Endothelial cell of umbilical vein (primary cell): ENCODE measurements around the gene ZNF366. TPM values are rescaled to one million over a fixed set of nuclear protein-coding genes. Genes with fewer than 3 reads are reported as not detected.

Source experiments
- BruUV-seq: library from RNA; stranded (reverse); fragments of 400-500 nt; replicated peaks from 2 replicates; lab custom pipeline; 2021; lab: Mats Ljungman, UMichigan
- CTCF ChIA-PET: fragments of 300-600, 350-600 bp; sonication (Branson Sonifier 250); formaldehyde crosslinking; loops from one replicate; lab custom pipeline; 2021; ENCODE audit warnings: antibody characterized with exemption, inconsistent platforms; lab: Charles Lee
- POLR2A ChIA-PET: fragments of 300-600, 350-600 bp; sonication (Branson Sonifier 250); formaldehyde crosslinking; loops from one replicate; lab custom pipeline; 2021; ENCODE audit warnings: antibody characterized with exemption, inconsistent platforms; lab: Charles Lee
- DNase-seq: peaks from one replicate; pipeline ENCODE4 v3.0.0-alpha.2; 2011; ENCODE audit warnings: low read depth, low spot score
- FAIRE-seq: peaks from 2 replicates; lab custom pipeline; 2011; peaks lifted over from hg19 to GRCh38; lab: Jason Lieb, UNC
- H2AFZ ChIP-seq: 2 replicates; pipeline ENCODE4 v1.6.0; 2012; ENCODE audit warnings: low read depth, low read length, control low read depth, inconsistent platforms
- H3K27ac ChIP-seq: 2 replicates; pipeline ENCODE4 v1.5.1; 2011; ENCODE audit warnings: low read depth, mild to moderate bottlenecking, control low read depth, low read length, moderate library complexity; ENCODE audit not compliant: insufficient read depth
- H3K27me3 ChIP-seq, 2 experiments: 2 replicates each; pipeline versions ENCODE4 v1.6.0 to v1.6.1; 2011; ENCODE audit warnings: low read length in 2 of 2, mixed read lengths in 1 of 2; ENCODE audit not compliant: control insufficient read depth in 2 of 2, insufficient read depth in 2 of 2
- H3K36me3 ChIP-seq, 2 experiments: 2 replicates in 1 of 2; 3 replicates in 1 of 2; pipeline ENCODE4 v1.5.1; 2011; ENCODE audit warnings: low read length in 2 of 2, mild to moderate bottlenecking in 1 of 2, moderate library complexity in 1 of 2; ENCODE audit not compliant: control insufficient read depth in 2 of 2, insufficient read depth in 2 of 2; ENCODE audit errors: extremely low read depth in 1 of 2
- H3K4me1 ChIP-seq: 3 replicates; pipeline ENCODE4 v1.5.1; 2011; ENCODE audit warnings: mild to moderate bottlenecking, low read length; ENCODE audit not compliant: control insufficient read depth, insufficient read depth; ENCODE audit errors: extremely low read depth
- H3K4me2 ChIP-seq: 2 replicates; pipeline ENCODE4 v1.6.1; 2011; ENCODE audit warnings: low read length, control low read depth, mixed read lengths; ENCODE audit not compliant: insufficient read depth
- H3K4me3 ChIP-seq, 3 experiments: fragments of 200-600 bp in 1 of 3; sonication (generic), shearing (Covaris generic) in 1 of 3; replicated peaks in 1 of 3; 2 replicates each; pipeline ENCODE4 v1.5.1; 2011 to 2016; ENCODE audit warnings: control low read depth in 3 of 3, low read length in 3 of 3, mild to moderate bottlenecking in 2 of 3, inconsistent platforms in 1 of 3, low read depth in 1 of 3, moderate library complexity in 1 of 3; ENCODE audit not compliant: insufficient read depth in 1 of 3
- H3K79me2 ChIP-seq: 2 replicates; pipeline ENCODE4 v1.6.0; 2012; ENCODE audit warnings: low read length, inconsistent platforms; ENCODE audit not compliant: control insufficient read depth, insufficient read depth
- H3K9ac ChIP-seq: replicated peaks from 2 replicates; pipeline ENCODE3; 2011; ENCODE audit warnings: low read length, control low read depth; ENCODE audit not compliant: insufficient read depth; ENCODE audit errors: extremely low read depth
- H3K9me1 ChIP-seq: replicated peaks from 3 replicates; pipeline ENCODE4 v1.6.0; 2011; ENCODE audit warnings: mild to moderate bottlenecking, low read length; ENCODE audit not compliant: control insufficient read depth, insufficient read depth; ENCODE audit errors: extremely low read depth
- H3K9me3 ChIP-seq: replicated peaks from 2 replicates; pipeline ENCODE4 v1.5.1; 2012; ENCODE audit warnings: low read length, inconsistent platforms; ENCODE audit not compliant: control insufficient read depth, insufficient read depth
- H4K20me1 ChIP-seq: replicated peaks from 2 replicates; pipeline ENCODE3; 2011; ENCODE audit warnings: mild to moderate bottlenecking, low read length; ENCODE audit not compliant: control insufficient read depth, insufficient read depth; ENCODE audit errors: extremely low read depth
- EZH2 ChIP-seq: IDR thresholded peaks from 2 replicates; pipeline ENCODE4 v1.6.1; 2012; ENCODE audit warnings: borderline replicate concordance, low read depth, mild to moderate bottlenecking, moderate library complexity, low read length, inconsistent platforms; ENCODE audit not compliant: severe bottlenecking
- FOS ChIP-seq: IDR thresholded peaks from 2 replicates; pipeline ENCODE4 v1.6.1; 2011; ENCODE audit warnings: mild to moderate bottlenecking, low read length, moderate library complexity, borderline replicate concordance; ENCODE audit not compliant: insufficient read depth
- GATA2 ChIP-seq: IDR thresholded peaks from 2 replicates; pipeline ENCODE4 v1.7.0; 2011; ENCODE audit warnings: low read depth, mild to moderate bottlenecking, moderate library complexity, mixed read lengths, low read length; ENCODE audit not compliant: insufficient read length, insufficient read depth
- JUN ChIP-seq: IDR thresholded peaks from 2 replicates; pipeline ENCODE4 v1.6.1; 2011; ENCODE audit warnings: borderline replicate concordance, low read depth; ENCODE audit not compliant: insufficient read length, insufficient read depth
- MYC ChIP-seq: IDR thresholded peaks from one replicate; pipeline ENCODE4 v1.6.1; 2011; ENCODE audit warnings: mild to moderate bottlenecking, low read depth, low read length
- POLR2A ChIP-seq: IDR thresholded peaks from 2 replicates; pipeline ENCODE4 v1.6.1; 2012; ENCODE audit warnings: low read depth, mild to moderate bottlenecking, control low read depth, low read length
- POLR2AphosphoS5 ChIP-seq: IDR thresholded peaks from 2 replicates; pipeline ENCODE4 v1.6.1; 2012; ENCODE audit warnings: low read depth, mild to moderate bottlenecking, control low read depth, low read length, moderate library complexity; ENCODE audit not compliant: insufficient read depth
- dilution Hi-C: fragments of 300-500 bp; cut with MboI; formaldehyde crosslinking; loops from one replicate; pipeline ENCODE4 v1.15.0; 2019; ENCODE audit warnings: low sequenced_read_pairs; ENCODE audit not compliant: extremely low pct_ligation_motif_present
- intact Hi-C: fragments of 100-400 bp; cut with micrococcal nuclease; formaldehyde crosslinking; loops from one replicate; pipeline ENCODE4 v1.10.0; 2022
- polyA plus RNA-seq, 4 experiments: library from polyadenylated mRNA; depleted of rRNA in 3 of 4; stranded (reverse) in 3 of 4; unstranded in 1 of 4; fragments of >200 nt; gene quantifications; 2 replicates each; pipeline versions ENCODE4 v1.2.1 to v1.2.3, GENCODE V29; 2011 to 2012; ENCODE audit warnings: missing spikeins in 1 of 4
- total RNA-seq: library from RNA; stranded (reverse); gene quantifications from 2 replicates; pipeline ENCODE4 v1.2.3, GENCODE V29; 2021
- TF ChIP-seq, protein P1 (sequence below), 2 donors: IDR thresholded peaks; 1 replicate in 1 of 2; 2 replicates in 1 of 2; pipeline ENCODE4 v1.5.1; 2011; ENCODE audit warnings: low read length in 2 of 2, mild to moderate bottlenecking in 2 of 2, moderate library complexity in 2 of 2, control low read depth in 1 of 2, inconsistent platforms in 1 of 2, low read depth in 1 of 2; ENCODE audit not compliant: insufficient read depth in 1 of 2; ENCODE audit errors: extremely low read depth in 1 of 2
- TF ChIP-seq, protein P2 (sequence below): IDR thresholded peaks from 2 replicates; pipeline ENCODE4 v1.6.1; 2011; ENCODE audit not compliant: insufficient read depth, insufficient read length

ZNF366 gene
- total and polyA plus RNA-seq, 2 donors (not counting 3 experiments of a cell fraction or from before 2014, with no cell fraction given): 1.3 to 4.1 TPM

DNA sequence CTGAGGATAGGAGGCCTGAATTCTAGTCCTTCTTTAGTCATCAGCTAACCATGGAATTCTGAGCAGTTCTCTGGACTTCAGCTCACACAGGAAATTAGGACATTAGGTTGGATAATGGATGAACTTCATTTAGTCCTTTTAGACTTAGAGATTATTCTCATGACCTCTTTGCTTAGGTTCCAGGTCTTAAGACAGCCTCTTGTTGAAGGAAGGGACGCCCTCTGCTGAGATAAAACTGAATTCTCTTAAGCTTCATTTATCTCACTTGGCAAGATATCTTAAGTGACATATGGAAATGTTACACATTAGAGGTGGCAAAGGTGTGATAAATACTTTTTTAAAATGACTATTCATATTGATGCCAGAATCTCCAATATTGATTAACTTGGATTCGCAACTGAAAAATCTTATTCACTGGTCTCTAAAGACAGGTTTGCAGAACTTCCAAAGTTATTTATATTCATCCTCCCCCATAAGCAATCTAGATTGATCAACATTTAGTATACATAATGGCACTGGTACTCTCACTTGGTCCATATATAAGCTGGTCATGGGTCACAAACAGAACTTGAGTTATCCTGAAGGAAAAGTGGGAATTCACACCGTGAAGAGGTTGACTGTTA lies 16.9 kb upstream of the ZNF366 start:
- no peaks in the 10 kb centered on the region for H3K9me3 ChIP-seq
- intact Hi-C loops: loop anchor here (1.0 to 10.0 kb wide), 9 partner anchors 60 to 291 kb away; partner anchors contain the start of genes MRPS27, PTCD2 and TNPO1
- H3K27ac ChIP-seq: peak overlapping the region; percentile 54
- no TSS peak for BruUV-seq
- dilution Hi-C loops: no loop called here
- POLR2A ChIA-PET: no interaction called here
- no peaks in the 10 kb centered on the region for H3K79me2 ChIP-seq
- TF ChIP-seq, protein P1, sequence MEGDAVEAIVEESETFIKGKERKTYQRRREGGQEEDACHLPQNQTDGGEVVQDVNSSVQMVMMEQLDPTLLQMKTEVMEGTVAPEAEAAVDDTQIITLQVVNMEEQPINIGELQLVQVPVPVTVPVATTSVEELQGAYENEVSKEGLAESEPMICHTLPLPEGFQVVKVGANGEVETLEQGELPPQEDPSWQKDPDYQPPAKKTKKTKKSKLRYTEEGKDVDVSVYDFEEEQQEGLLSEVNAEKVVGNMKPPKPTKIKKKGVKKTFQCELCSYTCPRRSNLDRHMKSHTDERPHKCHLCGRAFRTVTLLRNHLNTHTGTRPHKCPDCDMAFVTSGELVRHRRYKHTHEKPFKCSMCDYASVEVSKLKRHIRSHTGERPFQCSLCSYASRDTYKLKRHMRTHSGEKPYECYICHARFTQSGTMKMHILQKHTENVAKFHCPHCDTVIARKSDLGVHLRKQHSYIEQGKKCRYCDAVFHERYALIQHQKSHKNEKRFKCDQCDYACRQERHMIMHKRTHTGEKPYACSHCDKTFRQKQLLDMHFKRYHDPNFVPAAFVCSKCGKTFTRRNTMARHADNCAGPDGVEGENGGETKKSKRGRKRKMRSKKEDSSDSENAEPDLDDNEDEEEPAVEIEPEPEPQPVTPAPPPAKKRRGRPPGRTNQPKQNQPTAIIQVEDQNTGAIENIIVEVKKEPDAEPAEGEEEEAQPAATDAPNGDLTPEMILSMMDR (IDR thresholded peaks at IDR 0.05; ENCODE audit: extremely low read depth in 1 of 2, insufficient read depth in 1 of 2, low read depth in 1 of 2, low read length in 2 of 2): peak; percentile 39 to 42
- TF ChIP-seq EZH2: no peak
- H3K4me1 ChIP-seq: peaks cover 7% of the 10 kb centered on the region
- no peaks in the 10 kb centered on the region for H3K27me3 ChIP-seq
- peak overlapping the region; percentile 78 for H2AFZ ChIP-seq
- FAIRE-seq (peak; percentile 89), DNase-seq (peak; percentile 89)
- H3K9me1 ChIP-seq: no peaks in the 10 kb centered on the region
- H3K4me2 ChIP-seq: no peak overlapping the region
- no peak overlapping the region for H3K9ac ChIP-seq
- no peaks in the 10 kb centered on the region for H4K20me1 ChIP-seq
- H3K36me3 ChIP-seq: no peaks in the 10 kb centered on the region
- H3K4me3 ChIP-seq: no peak overlapping the region
- CTCF ChIA-PET: interaction anchor here (0.6 to 5.4 kb wide), 65 partner anchors 10 to 318 kb away, joined by 3 to 223 read pairs (median 5); partner anchors contain the start of genes MRPS27, PTCD2 and ZNF366

DNA sequence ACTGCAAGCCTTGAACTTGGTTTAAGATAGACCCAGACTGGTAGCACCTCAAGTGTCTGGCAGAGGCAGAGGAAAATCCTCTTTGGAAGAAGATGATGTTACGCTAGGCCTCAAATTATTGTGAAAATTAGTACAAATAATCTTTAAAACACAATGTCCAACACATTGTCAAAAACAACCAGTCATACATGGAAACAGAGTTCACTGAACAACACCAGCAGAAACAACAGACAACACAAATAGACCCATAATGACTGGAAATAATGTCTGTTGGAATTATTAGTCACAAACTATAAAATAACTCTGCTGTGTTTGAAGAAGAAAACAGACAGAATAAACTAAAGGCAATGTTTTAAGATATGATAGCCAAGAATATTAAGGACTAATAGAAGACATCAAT lies 15.4 kb upstream of the ZNF366 start:
- BruUV-seq: no TSS peak
- ChIA-PET POLR2A (no interaction called here), CTCF (interaction anchor here (1.7 to 5.4 kb wide), 5 partner anchors 34 to 156 kb away, joined by 13 to 223 read pairs (median 20); no protein-coding TSS in a partner anchor)
- no peak overlapping the region for H3K4me3 ChIP-seq
- no peak overlapping the region for H3K27ac ChIP-seq
- no peaks in the 10 kb centered on the region for H3K36me3 ChIP-seq
- no peaks in the 10 kb centered on the region for H3K79me2 ChIP-seq
- peaks cover 7% of the 10 kb centered on the region for H3K4me1 ChIP-seq
- dilution Hi-C loops: no loop called here
- TF ChIP-seq POLR2A (no peak), GATA2 (no peak), MYC (no peak), JUN (no peak), EZH2 (no peak), POLR2AphosphoS5 (no peak), FOS (no peak)
- TF ChIP-seq, protein P2, sequence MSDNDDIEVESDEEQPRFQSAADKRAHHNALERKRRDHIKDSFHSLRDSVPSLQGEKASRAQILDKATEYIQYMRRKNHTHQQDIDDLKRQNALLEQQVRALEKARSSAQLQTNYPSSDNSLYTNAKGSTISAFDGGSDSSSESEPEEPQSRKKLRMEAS: no peak
- TF ChIP-seq, protein P1 (IDR thresholded peaks at IDR 0.05; ENCODE audit: extremely low read depth in 1 of 2, insufficient read depth in 1 of 2, low read depth in 1 of 2, low read length in 2 of 2): no peak
- H2AFZ ChIP-seq: no peak overlapping the region
- H3K9me1 ChIP-seq: no peaks in the 10 kb centered on the region
- no peak overlapping the region for H3K4me2 ChIP-seq
- H3K27me3 ChIP-seq: no peaks in the 10 kb centered on the region
- intact Hi-C loops: loop anchor here (10.0 kb wide), 1 partner anchor 292 kb away; the partner anchor contains the start of gene TNPO1
- no peaks in the 10 kb centered on the region for H3K9me3 ChIP-seq
- no peak for DNase-seq
- no peak for FAIRE-seq
- no peak overlapping the region for H3K9ac ChIP-seq
- no peaks in the 10 kb centered on the region for H4K20me1 ChIP-seq
